ENCODE results near the gene EML5.
A peak's percentile ranks its signal among the peaks of the same experiment; 100 is the strongest.
"Not testable (repeated sequence)": the region's sequence is repeated elsewhere in the genome, so short reads cannot be mapped to it uniquely, and the experiment has no call there.

Gene EML5

GRCh38 chr14:88799522-88799921 lies 6.8 kb upstream of the EML5 start:
- no peak for DNase-seq

- DNase-seq = no peak
These were observed 5.4 kb upstream of the EML5 start for GRCh38 chr14:88798156-88798555.

DNA sequence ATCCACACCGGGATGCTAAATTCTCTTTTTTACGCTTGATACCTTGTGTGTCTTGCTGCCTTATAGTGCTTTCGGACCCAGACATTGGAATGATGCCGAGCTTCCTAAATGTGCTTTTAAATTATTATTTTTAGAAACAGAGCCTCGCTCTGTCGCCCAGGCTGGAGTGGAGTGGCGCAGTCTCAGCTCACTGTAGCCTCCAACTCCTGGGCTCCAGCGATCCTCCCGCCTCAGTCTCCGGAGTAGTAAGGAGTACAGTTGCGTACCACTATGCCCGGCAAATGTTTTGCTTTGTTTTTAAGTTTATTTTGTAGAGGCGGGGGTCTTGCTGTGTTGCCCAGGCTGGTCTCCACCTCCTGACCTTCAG lies 489 bp upstream of the EML5 start:
- no peak for DNase-seq

GRCh38 chr14:88791629-88792472 lies 902 bp downstream of the EML5 start:
- DNase-seq = peak; percentile 37

GRCh38 chr14:88791252-88791621 lies 1.5 kb downstream of the EML5 start:
- no peak for DNase-seq

GRCh38 chr14:88790501-88791251 lies 2.1 kb downstream of the EML5 start:
- DNase-seq = no peak

GRCh38 chr14:88789573-88789972 lies 3.2 kb downstream of the EML5 start:
- DNase-seq = not testable (repeated sequence)

GRCh38 chr14:88786715-88787114 lies 6.0 kb downstream of the EML5 start:
- DNase-seq = no peak

DNA sequence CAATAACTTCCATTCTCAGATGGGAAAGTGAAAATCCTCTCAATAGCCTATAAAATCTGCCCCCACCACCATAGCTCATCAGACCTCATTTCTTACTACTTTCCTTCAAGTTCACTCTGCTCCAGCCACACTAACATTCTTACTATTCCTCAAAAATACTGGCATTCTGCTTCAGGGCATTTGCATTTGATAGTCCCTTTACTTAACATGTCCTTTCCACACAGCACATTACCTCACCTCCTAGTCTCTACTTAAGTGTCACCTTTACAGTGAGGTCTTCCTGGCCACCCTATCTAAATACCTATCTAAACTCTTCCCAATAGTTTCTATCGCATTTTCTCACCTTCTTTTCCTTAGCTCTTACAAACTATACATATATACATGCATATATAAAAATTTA lies 6.8 kb downstream of the EML5 start:
- no peak for DNase-seq

DNA sequence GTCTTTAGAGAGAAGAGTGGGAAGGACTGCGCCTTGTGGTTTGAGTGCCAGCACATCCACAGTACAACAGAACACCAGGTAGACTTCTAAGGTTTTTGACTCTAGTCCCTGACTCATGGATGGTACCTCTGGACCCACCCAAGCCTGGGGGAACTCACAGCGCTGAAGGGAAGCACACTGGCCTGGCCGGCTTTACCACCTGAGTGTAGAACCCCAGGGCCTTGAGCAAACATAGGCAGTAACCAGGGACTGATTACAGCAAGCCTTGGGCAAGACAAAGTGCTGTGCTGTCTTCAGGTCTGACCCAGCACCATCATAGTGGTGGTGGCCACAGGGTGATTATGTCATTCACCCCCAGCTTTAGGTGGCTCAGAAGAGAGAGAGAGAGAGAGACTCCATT lies 17.2 kb downstream of the EML5 start:
- DNase-seq = no peak

DNA sequence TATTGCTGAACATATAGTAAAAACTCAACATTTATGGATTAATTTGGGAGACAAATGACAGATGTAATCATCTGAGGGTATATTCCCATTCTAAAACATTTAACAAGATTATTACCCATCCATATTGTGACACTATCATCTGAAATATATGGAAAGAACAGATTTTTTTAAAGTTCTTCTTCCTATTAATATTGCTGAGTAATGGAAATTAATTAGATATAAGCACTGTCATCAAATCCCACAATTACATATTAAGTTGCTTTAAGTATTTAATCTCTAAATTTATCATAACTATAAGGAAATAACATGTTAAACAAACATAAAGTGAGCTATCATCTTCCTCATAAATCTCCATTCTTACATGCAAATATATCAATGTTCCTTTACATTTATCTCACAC lies 22.0 kb downstream of the EML5 start:
- DNase-seq = no peak

GRCh38 chr14:88765130-88765529 lies 27.6 kb downstream of the EML5 start:
- no peak for DNase-seq

DNA sequence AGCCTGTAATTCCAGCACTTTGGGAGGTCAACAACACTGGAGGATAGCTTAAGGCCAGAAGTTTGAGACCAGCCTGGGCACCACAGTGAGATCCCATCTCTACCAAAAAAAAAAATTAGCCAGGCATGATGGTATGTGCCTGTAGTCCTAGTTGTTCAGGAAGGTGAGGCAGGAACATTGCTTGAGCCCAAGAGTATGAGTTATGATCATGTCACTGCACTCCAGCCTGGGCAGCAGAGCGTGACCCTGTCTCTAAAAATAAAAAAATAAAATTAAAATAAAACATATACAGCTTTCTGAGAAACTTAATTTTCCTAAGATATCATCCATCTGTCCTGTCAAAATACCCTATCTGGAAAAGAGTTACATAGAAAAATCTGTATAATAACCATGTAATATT lies 38.9 kb downstream of the EML5 start:
- no peak for DNase-seq

GRCh38 chr14:88750945-88751344 lies 41.8 kb downstream of the EML5 start:
- no peak for DNase-seq

GRCh38 chr14:88750413-88750812 lies 42.3 kb downstream of the EML5 start:
- no peak for DNase-seq

GRCh38 chr14:88749139-88749538 lies 43.6 kb downstream of the EML5 start:
- no peak for DNase-seq

DNA sequence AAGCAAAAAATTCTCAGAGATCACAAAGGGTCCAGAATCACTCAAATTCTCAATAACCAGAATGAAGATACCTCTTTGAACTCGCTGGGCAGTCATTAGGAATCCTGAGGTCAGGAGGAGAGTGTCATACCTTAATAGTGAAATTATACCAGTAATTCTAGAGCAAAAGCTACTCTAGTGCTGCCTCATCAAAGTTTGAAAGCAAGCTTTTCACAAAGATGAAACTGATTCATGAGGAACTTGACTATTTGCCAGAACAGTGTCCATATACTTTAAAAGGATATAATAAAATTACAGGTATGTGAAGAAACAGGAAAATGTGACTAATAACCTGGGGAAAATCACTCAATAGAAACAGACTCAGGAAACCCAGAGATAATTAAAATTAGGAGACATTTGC lies 44.5 kb downstream of the EML5 start:
- DNase-seq = no peak

- DNase-seq = no peak
These were observed 46.7 kb downstream of the EML5 start for GRCh38 chr14:88746052-88746451.

DNA sequence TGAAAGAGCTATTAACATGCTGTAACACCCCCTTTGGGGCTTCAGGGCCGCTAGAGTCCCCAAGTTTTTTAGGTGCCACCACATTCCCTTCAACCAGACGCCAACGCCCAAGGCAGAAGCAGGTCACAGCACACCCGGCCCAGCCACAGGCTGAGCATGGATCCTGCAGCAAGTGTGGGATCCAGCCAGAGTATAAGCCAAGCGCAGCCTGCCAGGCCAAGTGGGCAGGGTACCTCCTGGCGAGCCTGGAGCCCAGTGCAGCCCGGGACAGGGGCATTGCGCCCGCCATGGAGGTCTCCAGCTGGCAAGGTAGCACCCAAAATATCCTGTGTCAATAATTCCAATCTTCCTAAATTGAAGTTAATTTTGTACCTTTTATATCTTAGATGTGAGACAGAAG lies 55.5 kb downstream of the EML5 start:
- no peak for DNase-seq

DNA sequence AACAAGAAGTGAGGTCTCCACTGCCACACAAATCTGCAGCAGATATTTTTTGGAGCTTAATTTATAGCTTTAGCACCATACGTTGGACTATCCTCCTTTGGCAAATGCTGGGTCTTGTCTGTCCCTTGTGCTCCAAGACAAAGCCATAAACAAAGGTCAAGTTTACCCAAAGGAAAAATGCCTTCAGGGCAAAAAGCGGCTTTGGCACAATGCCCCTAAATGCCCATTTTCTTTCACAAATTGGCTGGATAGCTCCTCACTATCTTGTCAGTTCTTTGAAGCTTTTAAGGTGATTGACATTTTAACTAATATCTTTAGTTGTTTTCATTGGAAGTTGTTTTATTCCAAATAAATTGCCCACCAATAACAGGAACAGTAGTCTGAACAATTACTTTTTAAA lies 59.6 kb downstream of the EML5 start:
- no peak for DNase-seq

DNA sequence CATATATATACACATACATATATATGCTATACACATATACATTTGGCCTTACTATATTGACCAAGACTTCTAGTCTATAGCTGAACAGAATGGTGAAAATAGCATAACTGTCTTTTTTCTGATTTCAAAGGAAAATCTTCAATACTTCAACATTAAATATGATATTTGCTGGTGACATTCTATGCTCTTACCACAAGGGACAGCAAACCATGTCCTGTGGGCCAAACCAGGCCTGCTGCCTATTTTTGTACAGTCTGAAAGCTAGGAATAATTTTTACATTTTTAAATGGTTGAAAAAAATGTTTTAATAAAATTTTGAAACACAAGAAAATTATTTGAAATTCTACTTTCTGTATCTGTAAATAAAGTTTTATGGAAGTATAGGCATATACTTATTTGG lies 63.6 kb downstream of the EML5 start:
- no peak for DNase-seq

DNA sequence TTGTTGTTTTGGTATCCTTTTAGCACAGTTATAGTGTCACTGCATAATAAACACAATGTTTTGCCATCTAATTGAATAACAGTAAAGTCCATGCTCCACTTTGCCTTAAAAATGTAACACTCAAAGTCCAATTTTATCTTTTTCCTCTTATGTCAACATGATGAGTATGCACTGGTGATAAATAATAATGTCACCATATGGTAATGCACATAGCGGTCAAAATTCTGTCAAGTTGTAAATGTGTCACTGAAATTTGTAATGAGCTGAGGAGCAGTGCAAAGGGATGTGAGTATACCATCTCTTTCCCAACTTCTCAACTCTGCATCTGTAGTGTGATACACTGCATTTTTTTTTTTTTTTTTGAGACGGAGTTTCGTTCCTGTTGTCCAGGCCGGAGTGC lies 65.7 kb downstream of the EML5 start:
- no peak for DNase-seq

DNA sequence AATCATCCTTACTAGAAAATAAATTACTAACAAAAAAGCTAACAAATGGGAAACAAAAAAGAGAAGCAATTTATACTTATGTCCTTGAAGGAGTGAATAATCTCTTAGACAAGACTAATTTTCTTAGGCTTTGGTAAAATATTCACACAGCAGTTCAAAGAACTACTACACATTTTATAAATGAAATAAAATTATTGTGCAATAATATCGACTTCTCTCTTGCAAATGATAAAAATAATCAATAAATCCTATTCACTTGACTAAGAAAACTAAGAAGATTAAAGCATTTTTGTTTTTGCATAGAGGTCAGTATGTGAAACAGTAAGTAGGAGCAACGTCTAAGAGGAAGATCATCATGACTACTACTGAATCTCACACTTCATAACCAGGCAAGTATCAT lies 82.0 kb downstream of the EML5 start:
- no peak for DNase-seq

- DNase-seq = no peak
These were observed 85.7 kb downstream of the EML5 start for GRCh38 chr14:88707088-88707487.

GRCh38 chr14:88706425-88706824 lies 86.3 kb downstream of the EML5 start:
- no peak for DNase-seq

All from stimulated activated naive CD4-positive, alpha-beta T cell treated with Interleukin-2 at 50 U/mL for 16 hours (primary cell).